Retinal pigment epithelial cell (primary cell): ENCODE results near the gene NAT8.
"Not testable (repeated sequence)": the region's sequence is repeated elsewhere in the genome, so short reads cannot be mapped to it uniquely, and the experiment has no call there.

Source experiments
- DNase-seq: peaks from one replicate; pipeline ENCODE4 v3.0.0-alpha.2; 2010; ENCODE audit warnings: low read depth
- H3K4me3 ChIP-seq: 2 replicates; pipeline ENCODE4 v1.5.1; 2011; ENCODE audit warnings: mild to moderate bottlenecking, low read length, control low read depth, moderate library complexity
- CTCF ChIP-seq: conservative IDR thresholded peaks from 2 replicates; pipeline ENCODE4 v1.5.1; 2011; ENCODE audit warnings: low read depth, low read length, control low read depth, inconsistent platforms

Gene NAT8

GRCh38 chr2:73611867-73612266, 30.4 kb downstream of the NAT8 start:
- no peak for TF ChIP-seq CTCF
- DNase-seq: no peak
- H3K4me3 ChIP-seq: no peak overlapping the region

GRCh38 chr2:73611193-73611592, 31.0 kb downstream of the NAT8 start:
- DNase-seq: no peak
- TF ChIP-seq CTCF: no peak
- H3K4me3 ChIP-seq: no peak overlapping the region

- no peak for DNase-seq
- TF ChIP-seq CTCF: no peak
- no peak overlapping the region for H3K4me3 ChIP-seq
These were observed 32.1 kb downstream of the NAT8 start for GRCh38 chr2:73610111-73610510.

- H3K4me3 ChIP-seq, DNase-seq: not testable (repeated sequence)
These were observed 37.6 kb downstream of the NAT8 start for GRCh38 chr2:73604589-73604988.

- not testable (repeated sequence) for H3K4me3 ChIP-seq, DNase-seq
These were observed 39.1 kb downstream of the NAT8 start for GRCh38 chr2:73603099-73603588.

- DNase-seq: no peak
- no peak for TF ChIP-seq CTCF
These were observed 40.4 kb downstream of the NAT8 start for GRCh38 chr2:73601780-73602179.

GRCh38 chr2:73594251-73594650, 48.0 kb downstream of the NAT8 start:
- TF ChIP-seq CTCF: no peak
- no peak overlapping the region for H3K4me3 ChIP-seq
- DNase-seq: no peak

More at GRCh38 chr2:73601780-73602179, 40.4 kb downstream of the NAT8 start:
- no peak overlapping the region for H3K4me3 ChIP-seq

GRCh38 chr2:73593680-73594079, 48.5 kb downstream of the NAT8 start:
- no peak overlapping the region for H3K4me3 ChIP-seq
- no peak for TF ChIP-seq CTCF
- DNase-seq: no peak
